ENCODE results near the gene PHLDA3.
A peak's percentile ranks its signal among the peaks of the same experiment; 100 is the strongest.

PHLDA3 gene

GRCh38 chr1:201468844-201469644 is at the start of gene PHLDA3:
TSS of gene PHLDA3 (minus strand) at chr1:201469188. CDS start at chr1:201468786, 402 bp downstream.
- peak in 1 of 2 donors; percentile 30 for DNase-seq (ENCODE audit: low read depth in 2 of 2)

GRCh38 chr1:201518071-201518470 is 49.1 kb upstream of the PHLDA3 start:
- DNase-seq (ENCODE audit: low read depth in 2 of 2), result no peak

- no peak for DNase-seq (ENCODE audit: low read depth in 2 of 2)
Observed at GRCh38 chr1:201517631-201518030, 48.6 kb upstream of the PHLDA3 start.

GRCh38 chr1:201516511-201517127 is 47.6 kb upstream of the PHLDA3 start:
- no peak for DNase-seq (ENCODE audit: low read depth in 2 of 2)

- DNase-seq (ENCODE audit: low read depth in 2 of 2), result no peak
Observed at GRCh38 chr1:201515895-201516294, 46.9 kb upstream of the PHLDA3 start.

GRCh38 chr1:201515062-201515750 is 46.2 kb upstream of the PHLDA3 start:
- DNase-seq (ENCODE audit: low read depth in 2 of 2), result no peak

GRCh38 chr1:201514466-201514865 is 45.5 kb upstream of the PHLDA3 start:
- DNase-seq (ENCODE audit: low read depth in 2 of 2), result no peak

GRCh38 chr1:201513498-201514243 is 44.7 kb upstream of the PHLDA3 start:
- no peak for DNase-seq (ENCODE audit: low read depth in 2 of 2)

- DNase-seq (ENCODE audit: low read depth in 2 of 2), result no peak
Observed at GRCh38 chr1:201511941-201512539, 43.1 kb upstream of the PHLDA3 start.

- no peak for DNase-seq (ENCODE audit: low read depth in 2 of 2)
Observed at GRCh38 chr1:201511396-201511940, 42.5 kb upstream of the PHLDA3 start.

- DNase-seq (ENCODE audit: low read depth in 2 of 2), result no peak
Observed at GRCh38 chr1:201510734-201511133, 41.7 kb upstream of the PHLDA3 start.

- DNase-seq (ENCODE audit: low read depth in 2 of 2), result no peak
Observed at GRCh38 chr1:201509601-201510374, 40.8 kb upstream of the PHLDA3 start.

GRCh38 chr1:201508809-201509208 is 39.8 kb upstream of the PHLDA3 start:
- DNase-seq (ENCODE audit: low read depth in 2 of 2), result no peak

- no peak for DNase-seq (ENCODE audit: low read depth in 2 of 2)
Observed at GRCh38 chr1:201507360-201507675, 38.3 kb upstream of the PHLDA3 start.

GRCh38 chr1:201506557-201507359 is 37.8 kb upstream of the PHLDA3 start, which contains the start of gene CSRP1:
TSS of gene CSRP1 (minus strand) at chr1:201507123. CDS start at chr1:201496303, 10,820 bp downstream.
- peak; percentile 73 to 82 for DNase-seq (ENCODE audit: low read depth in 2 of 2)

- DNase-seq (ENCODE audit: low read depth in 2 of 2), result no peak
Observed at GRCh38 chr1:201506092-201506491, 37.1 kb upstream of the PHLDA3 start.

GRCh38 chr1:201505503-201505890 is 36.5 kb upstream of the PHLDA3 start:
- DNase-seq (ENCODE audit: low read depth in 2 of 2), result no peak

GRCh38 chr1:201504799-201505502 is 36.0 kb upstream of the PHLDA3 start:
- no peak for DNase-seq (ENCODE audit: low read depth in 2 of 2)

GRCh38 chr1:201504179-201504631 is 35.2 kb upstream of the PHLDA3 start:
- DNase-seq (ENCODE audit: low read depth in 2 of 2), result no peak

Measured in stimulated activated CD4-positive, alpha-beta T cell treated with anti-CD3 and anti-CD28 coated beads, Interleukin-15, amount 100 ng/mL, for 48 hours (primary cell).